Activated T-cell treated with anti-CD3 and anti-CD28 coated beads for 48 hours (primary cell): Measurements from ENCODE around the gene CAMTA2.
"Not testable (repeated sequence)": the region's sequence is repeated elsewhere in the genome, so short reads cannot be mapped to it uniquely, and the experiment has no call there.

ENCODE experiments used
- DNase-seq: peaks from one replicate; pipeline ENCODE4 v3.0.0-alpha.2; 2020; ENCODE audit warnings: low read depth

Gene CAMTA2

DNA sequence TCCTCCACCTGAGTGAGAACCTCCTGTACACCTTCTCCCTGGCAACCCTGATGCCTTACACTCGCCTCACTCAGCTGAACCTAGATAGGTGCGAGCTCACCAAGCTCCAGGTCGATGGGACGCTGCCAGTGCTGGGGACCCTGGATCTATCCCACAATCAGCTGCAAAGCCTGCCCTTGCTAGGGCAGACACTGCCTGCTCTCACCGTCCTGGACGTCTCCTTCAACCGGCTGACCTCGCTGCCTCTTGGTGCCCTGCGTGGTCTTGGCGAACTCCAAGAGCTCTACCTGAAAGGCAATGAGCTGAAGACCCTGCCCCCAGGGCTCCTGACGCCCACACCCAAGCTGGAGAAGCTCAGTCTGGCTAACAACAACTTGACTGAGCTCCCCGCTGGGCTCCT lies 54.7 kb downstream of the CAMTA2 start:
- no peak for DNase-seq

- DNase-seq, result no peak
These were observed 55.5 kb downstream of the CAMTA2 start, which contains the start of gene GP1BA for GRCh38 chr17:4931963-4932362. Gene GP1BA, plus strand, starts transcription at chr17:4932277. Its CDS starts 328 bp downstream, at chr17:4932605.

- no peak for DNase-seq
These were observed 58.6 kb downstream of the CAMTA2 start for GRCh38 chr17:4928881-4929280.

DNA sequence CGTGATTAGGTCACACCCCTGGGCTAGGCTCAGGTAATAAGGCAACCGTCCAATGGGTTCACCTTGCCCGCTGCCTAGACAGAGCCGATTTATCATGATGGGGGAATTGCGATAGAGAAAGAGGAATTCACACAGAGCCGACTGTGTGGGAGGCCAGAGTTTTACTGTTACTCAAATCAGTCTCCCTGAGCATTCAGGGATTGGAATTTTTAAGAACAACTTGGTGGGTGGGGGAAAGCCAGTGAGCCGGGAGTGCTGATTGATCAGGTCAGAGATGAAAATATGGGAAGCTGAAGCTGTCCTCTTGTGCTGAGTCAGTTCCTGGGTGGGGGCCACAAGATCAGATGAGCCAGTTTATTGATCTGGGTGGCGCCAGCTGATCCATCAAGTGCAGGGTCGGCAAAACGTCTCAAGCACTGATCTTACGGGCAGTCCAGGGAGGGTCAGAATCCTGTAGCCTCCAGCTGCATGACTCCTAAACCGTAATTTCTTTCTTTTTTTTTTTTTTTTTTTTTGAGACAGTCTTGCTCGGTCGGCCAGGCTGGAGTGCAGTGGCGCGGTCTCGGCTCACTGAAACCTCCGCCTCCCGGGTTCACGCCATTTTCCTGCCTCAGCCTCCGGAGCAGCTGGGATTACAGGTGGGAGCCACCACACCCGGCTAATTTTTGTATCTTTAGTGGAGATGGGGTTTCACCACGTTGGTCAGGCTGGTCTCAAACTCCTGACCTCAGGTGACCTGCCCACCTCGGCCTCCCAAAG lies 60.7 kb downstream of the CAMTA2 start:
- DNase-seq, result not testable (repeated sequence)

DNA sequence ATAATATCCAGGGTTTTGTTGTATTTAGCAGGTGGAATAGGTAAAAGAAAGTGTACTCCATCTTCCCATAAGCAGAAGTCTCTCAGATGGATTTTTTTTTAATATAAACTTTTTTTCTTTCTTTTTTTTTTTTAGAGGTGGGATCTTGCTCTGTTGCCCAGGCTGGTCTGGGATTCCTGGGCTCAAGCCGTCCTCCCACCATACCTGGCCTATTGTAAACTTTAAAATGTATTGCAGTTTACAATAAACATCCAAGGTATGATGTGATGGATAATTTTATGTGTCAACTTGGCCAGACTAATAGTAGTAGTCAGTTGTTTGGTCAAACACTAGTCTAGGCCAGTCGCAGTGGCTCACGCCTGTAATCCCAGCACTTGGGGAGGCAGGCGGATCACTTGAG lies 66.2 kb downstream of the CAMTA2 start:
- no peak for DNase-seq

- no peak for DNase-seq
These were observed 67.0 kb downstream of the CAMTA2 start for GRCh38 chr17:4920351-4921048.

- no peak for DNase-seq
These were observed 67.9 kb downstream of the CAMTA2 start for GRCh38 chr17:4919511-4920047.
